GM18511 (cell line): ENCODE data around the gene RAI14.
"Not testable (repeated sequence)": the region's sequence is repeated elsewhere in the genome, so short reads cannot be mapped to it uniquely, and the experiment has no call there.

Source experiments
- ATAC-seq: cut with Tn5 transposase; IDR thresholded peaks from one replicate; pipeline ENCODE4 v1.9.1; 2021; ENCODE audit warnings: mild to moderate bottlenecking, moderate library complexity; ENCODE audit not compliant: unreplicated experiment

Gene RAI14

GRCh38 chr5:34697308-34698108 is 41.4 kb downstream of the RAI14 start:
- ATAC-seq, result no peak

- no peak for ATAC-seq
Observed at GRCh38 chr5:34698109-34698419, 41.9 kb downstream of the RAI14 start.

GRCh38 chr5:34698754-34699153 is 42.6 kb downstream of the RAI14 start:
- no peak for ATAC-seq

GRCh38 chr5:34699155-34700077 is 43.3 kb downstream of the RAI14 start:
- ATAC-seq, result no peak

- no peak for ATAC-seq
Observed at GRCh38 chr5:34700078-34700452, 43.9 kb downstream of the RAI14 start.

GRCh38 chr5:34701442-34701841 is 45.3 kb downstream of the RAI14 start:
- not testable (repeated sequence) for ATAC-seq

- ATAC-seq, result no peak
Observed at GRCh38 chr5:34703767-34704713, 47.9 kb downstream of the RAI14 start.

GRCh38 chr5:34706084-34706483 is 50.0 kb downstream of the RAI14 start:
- ATAC-seq, result no peak

GRCh38 chr5:34707451-34708107 is 51.5 kb downstream of the RAI14 start:
- ATAC-seq, result no peak

GRCh38 chr5:34708777-34709176 is 52.6 kb downstream of the RAI14 start:
- ATAC-seq, result no peak

- no peak for ATAC-seq
Observed at GRCh38 chr5:34709861-34710673, 53.9 kb downstream of the RAI14 start.

- ATAC-seq, result no peak
Observed at GRCh38 chr5:34712565-34712964, 56.4 kb downstream of the RAI14 start.

GRCh38 chr5:34715711-34716110 is 59.6 kb downstream of the RAI14 start:
- ATAC-seq, result no peak

- ATAC-seq, result no peak
Observed at GRCh38 chr5:34716986-34717385, 60.9 kb downstream of the RAI14 start.

- no peak for ATAC-seq
Observed at GRCh38 chr5:34717426-34718327, 61.5 kb downstream of the RAI14 start.

- no peak for ATAC-seq
Observed at GRCh38 chr5:34718516-34718915, 62.4 kb downstream of the RAI14 start.

- ATAC-seq, result no peak
Observed at GRCh38 chr5:34719029-34719428, 62.9 kb downstream of the RAI14 start.

GRCh38 chr5:34721327-34721726 is 65.2 kb downstream of the RAI14 start:
- ATAC-seq, result no peak

GRCh38 chr5:34722183-34722582 is 66.1 kb downstream of the RAI14 start:
- ATAC-seq, result no peak
